Activated CD4-positive, alpha-beta T cell treated with anti-CD3 and anti-CD28 coated beads, Interleukin-2, amount 10 ng/mL, durations not matched to agents 7 days and 5 days (primary cell): ENCODE measurements around the gene TNFRSF13B. TPM values are rescaled to one million over a fixed set of nuclear protein-coding genes. Genes with fewer than 3 reads are reported as not detected.
"Not testable (repeated sequence)": the region's sequence is repeated elsewhere in the genome, so short reads cannot be mapped to it uniquely, and the experiment has no call there.

Source experiments
- CTCF ChIA-PET: fragments of 350-600 bp; sonication (Branson Sonifier 250); formaldehyde crosslinking; loops from one replicate; lab custom pipeline; 2021; ENCODE audit warnings: antibody characterized with exemption; lab: Charles Lee
- POLR2A ChIA-PET: fragments of 350-600 bp; sonication (Branson Sonifier 250); formaldehyde crosslinking; loops from one replicate; lab custom pipeline; 2021; ENCODE audit warnings: antibody characterized with exemption; lab: Charles Lee
- DNase-seq: peaks from one replicate; pipeline ENCODE4 v3.0.0-alpha.2; 2020
- H3K27ac Mint-ChIP-seq: one replicate; pipeline ENCODE4 v1.8.0; 2021; ENCODE audit warnings: mild to moderate bottlenecking, moderate library complexity, mixed read lengths
- H3K27me3 Mint-ChIP-seq: one replicate; pipeline ENCODE4 v1.8.0; 2021; ENCODE audit warnings: mixed read lengths
- H3K36me3 Mint-ChIP-seq: one replicate; pipeline ENCODE4 v1.8.0; 2021; ENCODE audit warnings: low read depth, mixed read lengths
- H3K4me1 Mint-ChIP-seq: one replicate; pipeline ENCODE4 v1.8.0; 2021; ENCODE audit warnings: mixed read lengths
- H3K4me3 Mint-ChIP-seq: one replicate; pipeline ENCODE4 v1.8.0; 2021; ENCODE audit warnings: mild to moderate bottlenecking, moderate library complexity, mixed read lengths
- H3K9me3 Mint-ChIP-seq: one replicate; pipeline ENCODE4 v1.8.0; 2021; ENCODE audit warnings: mixed read lengths
- total RNA-seq, 2 experiments: library from RNA; stranded (reverse); gene quantifications; one replicate each; pipeline ENCODE4 v1.2.3, GENCODE V29; 2021

Gene TNFRSF13B
- total RNA-seq, 2 experiments from 2014 or later, result not detected

DNA sequence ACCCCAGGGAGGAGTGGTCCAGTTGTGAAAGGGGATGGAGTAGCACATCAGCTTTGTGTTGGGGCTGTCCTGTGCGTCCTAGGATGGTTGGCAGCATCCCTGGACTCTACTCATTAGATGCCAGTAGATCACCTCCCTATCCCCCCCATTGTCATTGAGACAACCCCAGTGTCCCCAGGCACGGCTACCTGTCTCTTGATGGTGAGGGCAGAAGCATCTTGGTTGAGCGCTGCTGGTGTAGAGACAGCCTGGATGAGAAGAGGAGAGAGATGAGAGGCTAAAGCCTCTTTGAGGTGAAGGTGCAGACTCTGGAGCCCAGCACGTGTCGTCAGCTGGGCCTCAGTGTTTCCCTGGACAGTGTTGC is 55.4 kb downstream of the TNFRSF13B start:
- CTCF ChIA-PET, result interaction anchor here (1.6 kb wide), 1 partner anchor 13 kb away, joined by 3 read pairs; no protein-coding TSS in a partner anchor
- no peak overlapping the region for H3K4me3 Mint-ChIP-seq
- H3K27me3 Mint-ChIP-seq, result no peaks in the 10 kb centered on the region
- DNase-seq, result no peak
- peaks cover 7% of the 10 kb centered on the region for H3K4me1 Mint-ChIP-seq
- no peak overlapping the region for H3K27ac Mint-ChIP-seq
- POLR2A ChIA-PET, result no interaction called here
- no peaks in the 10 kb centered on the region for H3K36me3 Mint-ChIP-seq
- H3K9me3 Mint-ChIP-seq, result no peaks in the 10 kb centered on the region

DNA sequence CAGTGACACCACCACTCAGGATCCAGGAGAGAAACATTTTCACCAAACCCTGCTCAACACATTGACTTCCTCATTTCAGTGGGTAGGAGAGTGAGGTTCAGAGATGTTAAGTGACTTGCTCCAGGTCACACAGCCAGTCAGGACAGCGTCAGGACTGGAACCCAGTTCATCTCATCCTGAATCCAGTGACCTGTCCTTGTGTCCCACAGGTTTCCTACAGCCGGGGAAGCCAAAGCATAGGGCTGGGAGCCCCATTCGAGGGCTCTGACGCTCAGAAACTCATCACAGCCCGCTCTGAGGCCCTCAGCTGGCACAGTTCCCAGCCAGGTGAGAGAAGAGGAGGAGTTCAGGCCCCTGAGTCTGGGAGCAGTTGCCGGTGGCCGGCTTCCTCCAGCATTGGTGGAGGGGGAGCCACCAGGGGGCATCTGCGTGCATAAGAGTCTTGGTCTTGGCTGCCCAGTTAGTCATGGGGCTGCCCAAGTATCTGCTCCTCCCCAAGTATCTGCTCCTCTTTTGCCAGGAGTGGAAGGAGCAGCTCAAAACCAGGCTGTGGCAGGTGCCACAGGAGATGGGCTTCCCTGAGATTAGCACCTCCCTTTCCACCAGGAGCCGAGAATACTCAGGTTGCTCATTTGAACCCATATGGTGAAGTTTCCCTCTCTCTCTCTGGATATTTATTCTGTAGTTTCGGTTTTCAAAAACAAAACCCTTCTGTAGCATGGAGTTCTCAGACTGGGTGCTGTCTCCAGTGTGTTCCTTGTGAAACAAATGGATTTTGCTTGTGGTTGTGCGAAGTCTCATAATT is 56.0 kb downstream of the TNFRSF13B start:
- Mint-ChIP-seq H3K27ac (no peak overlapping the region), H3K27me3 (no peaks in the 10 kb centered on the region), H3K9me3 (no peaks in the 10 kb centered on the region), H3K4me3 (no peak overlapping the region), H3K36me3 (no peaks in the 10 kb centered on the region), H3K4me1 (peaks cover 10% of the 10 kb centered on the region)
- DNase-seq, result peak; percentile 29
- ChIA-PET CTCF (interaction anchor here (1.6 kb wide), 1 partner anchor 13 kb away, joined by 3 read pairs; no protein-coding TSS in a partner anchor), POLR2A (no interaction called here)

GRCh38 chr17:16913463-16913862 is 58.5 kb downstream of the TNFRSF13B start:
- ChIA-PET POLR2A (no interaction called here), CTCF (no interaction called here)
- Mint-ChIP-seq H3K4me3 (no peak overlapping the region), H3K27ac (no peak overlapping the region), H3K4me1 (peaks cover 19% of the 10 kb centered on the region), H3K27me3 (no peaks in the 10 kb centered on the region), H3K9me3 (no peaks in the 10 kb centered on the region), H3K36me3 (no peaks in the 10 kb centered on the region)
- no peak for DNase-seq

GRCh38 chr17:16912021-16912962 is 59.6 kb downstream of the TNFRSF13B start:
- POLR2A ChIA-PET, result no interaction called here
- DNase-seq, result no peak

GRCh38 chr17:16911141-16911937 is 60.6 kb downstream of the TNFRSF13B start:
- H3K36me3 Mint-ChIP-seq, result no peaks in the 10 kb centered on the region
- ChIA-PET CTCF (interaction anchor here (1.2 kb wide), 1 partner anchor 22 kb away, joined by 3 read pairs; no protein-coding TSS in a partner anchor), POLR2A (no interaction called here)
- no peaks in the 10 kb centered on the region for H3K9me3 Mint-ChIP-seq
- H3K4me3 Mint-ChIP-seq, result no peak overlapping the region
- H3K27me3 Mint-ChIP-seq, result peaks cover 7% of the 10 kb centered on the region
- no peak overlapping the region for H3K27ac Mint-ChIP-seq
- no peak for DNase-seq
- H3K4me1 Mint-ChIP-seq, result peaks cover 30% of the 10 kb centered on the region

More at GRCh38 chr17:16912021-16912962, 59.6 kb downstream of the TNFRSF13B start:
- Mint-ChIP-seq H3K4me1 (peaks cover 22% of the 10 kb centered on the region), H3K36me3 (no peaks in the 10 kb centered on the region), H3K27me3 (peaks cover 2% of the 10 kb centered on the region), H3K4me3 (no peak overlapping the region), H3K9me3 (no peaks in the 10 kb centered on the region), H3K27ac (peak overlapping the region; percentile 37)
- CTCF ChIA-PET, result interaction anchor here (1.2 kb wide), 1 partner anchor 23 kb away, joined by 3 read pairs; no protein-coding TSS in a partner anchor

DNA sequence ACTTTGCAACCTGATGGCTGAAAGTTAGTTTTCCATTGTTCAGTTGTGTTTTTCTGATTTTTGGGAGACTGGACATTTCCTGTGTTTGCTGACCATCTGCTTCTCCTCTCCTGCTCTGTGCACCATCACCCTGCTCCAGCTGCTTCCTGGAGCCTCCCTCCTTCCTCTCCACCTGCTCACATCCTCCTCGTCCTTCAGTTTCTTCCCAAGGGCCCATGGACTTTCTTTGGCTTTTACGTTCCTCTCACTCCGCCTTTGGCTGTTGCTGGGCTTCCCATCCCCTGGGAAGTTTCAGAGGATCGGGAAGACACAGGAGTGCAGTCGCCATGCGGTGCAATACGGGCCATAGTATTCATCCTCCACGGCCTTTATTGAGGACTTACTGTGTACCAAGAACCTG is 61.6 kb downstream of the TNFRSF13B start:
- CTCF ChIA-PET, result no interaction called here
- H3K36me3 Mint-ChIP-seq, result no peaks in the 10 kb centered on the region
- no peaks in the 10 kb centered on the region for H3K9me3 Mint-ChIP-seq
- H3K27me3 Mint-ChIP-seq, result peaks cover 13% of the 10 kb centered on the region
- H3K4me3 Mint-ChIP-seq, result no peak overlapping the region
- DNase-seq, result no peak
- peaks cover 34% of the 10 kb centered on the region for H3K4me1 Mint-ChIP-seq
- POLR2A ChIA-PET, result no interaction called here
- no peak overlapping the region for H3K27ac Mint-ChIP-seq

- no peak overlapping the region for H3K27ac Mint-ChIP-seq
- no peaks in the 10 kb centered on the region for H3K36me3 Mint-ChIP-seq
- DNase-seq, result no peak
- POLR2A ChIA-PET, result no interaction called here
- peaks cover 34% of the 10 kb centered on the region for H3K4me1 Mint-ChIP-seq
- peaks cover 15% of the 10 kb centered on the region for H3K27me3 Mint-ChIP-seq
- no peaks in the 10 kb centered on the region for H3K9me3 Mint-ChIP-seq
- H3K4me3 Mint-ChIP-seq, result no peak overlapping the region
- CTCF ChIA-PET, result no interaction called here
Observed at GRCh38 chr17:16909472-16910246, 62.3 kb downstream of the TNFRSF13B start.

- Mint-ChIP-seq H3K4me3 (no peak overlapping the region), H3K9me3 (no peaks in the 10 kb centered on the region), H3K36me3 (no peaks in the 10 kb centered on the region), H3K27me3 (peaks cover 22% of the 10 kb centered on the region), H3K27ac (no peak overlapping the region), H3K4me1 (peaks cover 34% of the 10 kb centered on the region)
- DNase-seq, result no peak
- CTCF ChIA-PET, result interaction anchor here (0.7 kb wide), 1 partner anchor 27 kb away, joined by 3 read pairs; no protein-coding TSS in a partner anchor
- POLR2A ChIA-PET, result no interaction called here
Observed at GRCh38 chr17:16908273-16908672, 63.6 kb downstream of the TNFRSF13B start.

- no peak overlapping the region for H3K27ac Mint-ChIP-seq
- POLR2A ChIA-PET, result no interaction called here
- DNase-seq, result no peak
- CTCF ChIA-PET, result no interaction called here
- H3K9me3 Mint-ChIP-seq, result no peaks in the 10 kb centered on the region
- peaks cover 28% of the 10 kb centered on the region for H3K4me1 Mint-ChIP-seq
- no peaks in the 10 kb centered on the region for H3K36me3 Mint-ChIP-seq
- no peak overlapping the region for H3K4me3 Mint-ChIP-seq
- H3K27me3 Mint-ChIP-seq, result peaks cover 34% of the 10 kb centered on the region
Observed at GRCh38 chr17:16906680-16907079, 65.2 kb downstream of the TNFRSF13B start.

- ChIA-PET POLR2A (no interaction called here), CTCF (no interaction called here)
- no peaks in the 10 kb centered on the region for H3K9me3 Mint-ChIP-seq
Observed at GRCh38 chr17:16905593-16906191, 66.2 kb downstream of the TNFRSF13B start.

DNA sequence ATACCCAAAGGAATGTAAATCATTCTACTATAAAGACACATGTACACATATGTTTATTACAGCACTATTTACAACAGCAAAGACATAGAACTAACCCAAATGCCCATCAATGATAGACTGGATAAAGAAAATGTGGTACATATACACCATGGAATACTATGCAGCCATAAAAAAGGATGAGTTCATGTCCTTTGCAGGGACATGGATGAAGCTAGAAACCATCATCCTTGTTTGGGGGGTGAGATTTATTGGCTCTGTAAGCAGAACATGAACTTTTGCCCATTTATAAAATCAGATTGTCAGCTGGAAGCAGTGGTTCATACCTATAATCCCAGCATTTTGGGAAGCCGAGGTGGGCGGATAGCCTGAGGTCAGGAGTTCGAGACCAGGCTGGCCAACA is 68.8 kb downstream of the TNFRSF13B start:
- CTCF ChIA-PET, H3K9me3 Mint-ChIP-seq, DNase-seq, H3K4me3 Mint-ChIP-seq, POLR2A ChIA-PET, H3K27ac Mint-ChIP-seq, H3K36me3 Mint-ChIP-seq: not testable (repeated sequence)
- Mint-ChIP-seq H3K27me3 (peaks cover 53% of the 10 kb centered on the region), H3K4me1 (peaks cover 13% of the 10 kb centered on the region)

More at GRCh38 chr17:16905593-16906191, 66.2 kb downstream of the TNFRSF13B start:
- peaks cover 43% of the 10 kb centered on the region for H3K27me3 Mint-ChIP-seq
- H3K4me3 Mint-ChIP-seq, result no peak overlapping the region
- DNase-seq, result no peak
- no peaks in the 10 kb centered on the region for H3K36me3 Mint-ChIP-seq
- H3K27ac Mint-ChIP-seq, result no peak overlapping the region
- H3K4me1 Mint-ChIP-seq, result peaks cover 21% of the 10 kb centered on the region
